NCI-H774 (cell line): ENCODE results near the gene ADAM12.
"Not testable (repeated sequence)": the region's sequence is repeated elsewhere in the genome, so short reads cannot be mapped to it uniquely, and the experiment has no call there.

Experiments
- DNase-seq: peaks from one replicate; lab custom pipeline; 2025; lab: John Stamatoyannopoulos, UW

The ADAM12 gene

DNA sequence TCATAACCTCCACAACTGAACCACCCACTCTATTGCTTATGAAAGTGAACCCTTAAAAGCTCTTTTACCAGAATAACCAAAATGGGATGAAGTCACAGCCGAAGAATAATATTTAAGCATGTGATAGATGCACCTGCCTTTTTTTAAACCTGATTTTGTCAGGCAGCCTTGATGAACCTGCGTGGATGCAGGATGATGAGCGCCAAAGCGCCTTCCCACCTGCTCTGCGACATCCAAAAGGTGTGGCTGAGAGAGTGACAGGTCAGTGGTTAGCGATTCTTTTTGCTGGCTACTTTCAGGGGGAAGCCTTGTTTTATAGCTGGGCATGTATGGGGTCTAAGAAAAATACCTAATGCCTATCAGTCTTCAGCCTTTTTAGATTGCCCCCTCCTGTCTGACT lies 334.1 kb downstream of the ADAM12 start:
- DNase-seq, result no peak

- DNase-seq, result no peak
These were observed 336.1 kb downstream of the ADAM12 start for GRCh38 chr10:126052171-126052570.

DNA sequence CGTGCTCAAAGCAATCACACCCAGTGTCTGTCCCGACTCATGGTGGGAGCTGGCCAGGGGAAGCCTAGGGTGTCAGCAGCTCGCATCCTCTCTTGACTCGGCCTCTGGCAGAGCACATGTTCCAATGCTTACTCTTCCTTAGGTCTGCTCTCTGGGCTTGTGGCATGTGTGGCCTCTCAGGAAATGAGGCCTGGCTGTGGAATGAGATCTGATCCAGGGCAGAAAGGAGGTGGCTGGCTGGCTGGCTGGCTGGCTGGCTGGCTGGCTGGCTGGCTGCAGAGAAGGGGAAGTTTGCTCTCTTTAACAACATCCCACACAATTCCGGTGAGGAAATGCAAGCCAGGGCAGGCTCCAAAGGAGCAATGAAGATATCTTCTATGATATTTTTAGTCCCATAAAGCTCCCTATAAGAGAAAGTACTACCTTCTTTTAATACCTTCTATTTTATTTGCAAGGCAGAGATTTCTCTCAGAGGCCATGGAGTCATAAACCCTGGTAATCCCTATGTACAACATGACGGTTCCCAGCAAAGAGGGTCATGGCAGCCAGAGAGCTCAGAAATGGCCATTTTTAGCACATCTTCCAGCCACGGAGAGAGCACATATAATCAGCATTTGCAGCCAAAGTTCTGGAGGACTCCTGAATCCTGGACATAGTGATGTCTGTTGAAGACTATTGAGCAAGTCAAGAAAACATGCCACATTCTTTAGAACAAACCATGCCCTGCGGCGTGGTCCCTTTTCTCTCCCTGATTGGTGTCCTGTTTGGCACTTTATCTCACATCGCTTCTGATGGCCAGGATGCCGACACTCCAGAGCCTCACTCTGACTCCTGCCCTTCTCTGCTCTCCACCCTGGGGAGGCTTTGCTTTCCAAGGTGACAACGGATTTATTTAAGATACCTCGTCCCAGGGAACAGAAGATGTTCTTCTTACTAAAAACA lies 338.2 kb downstream of the ADAM12 start:
- no peak for DNase-seq

DNA sequence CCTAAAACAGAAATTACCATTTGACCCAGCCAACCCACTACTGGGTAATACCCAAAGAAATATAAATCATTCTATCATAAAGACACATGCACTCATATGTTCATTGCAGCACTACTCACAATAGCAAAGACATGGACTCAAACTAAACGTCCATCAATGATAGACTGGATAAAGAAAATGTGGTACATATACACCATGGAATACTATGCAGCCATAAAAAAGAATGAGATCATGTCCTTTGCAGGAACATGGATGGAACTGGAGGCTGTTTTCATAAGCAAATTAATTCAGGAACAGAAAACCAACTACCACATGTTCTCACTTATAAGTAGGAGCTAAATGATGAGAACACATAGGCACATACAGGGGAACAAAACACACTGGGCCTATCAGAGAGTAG lies 340.5 kb downstream of the ADAM12 start:
- not testable (repeated sequence) for DNase-seq

DNA sequence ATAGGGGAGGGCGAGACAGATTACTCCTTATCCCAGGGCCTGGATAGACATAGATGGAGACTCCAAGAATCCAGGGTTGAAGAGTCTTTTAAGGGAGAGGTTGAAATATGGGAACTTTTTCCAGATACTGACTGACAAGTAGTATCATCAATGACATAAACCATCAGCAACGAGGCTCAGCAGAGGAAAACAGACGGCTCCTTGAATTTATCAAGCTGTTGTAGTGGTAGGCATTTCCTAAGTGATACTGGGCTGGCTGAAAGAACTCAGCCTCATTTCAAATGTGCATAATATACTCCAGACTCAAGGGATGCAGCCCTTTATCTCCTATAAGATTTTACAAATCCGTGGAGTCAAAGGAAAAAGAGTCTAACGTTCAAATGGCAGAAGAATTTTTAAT lies 341.4 kb downstream of the ADAM12 start:
- no peak for DNase-seq

DNA sequence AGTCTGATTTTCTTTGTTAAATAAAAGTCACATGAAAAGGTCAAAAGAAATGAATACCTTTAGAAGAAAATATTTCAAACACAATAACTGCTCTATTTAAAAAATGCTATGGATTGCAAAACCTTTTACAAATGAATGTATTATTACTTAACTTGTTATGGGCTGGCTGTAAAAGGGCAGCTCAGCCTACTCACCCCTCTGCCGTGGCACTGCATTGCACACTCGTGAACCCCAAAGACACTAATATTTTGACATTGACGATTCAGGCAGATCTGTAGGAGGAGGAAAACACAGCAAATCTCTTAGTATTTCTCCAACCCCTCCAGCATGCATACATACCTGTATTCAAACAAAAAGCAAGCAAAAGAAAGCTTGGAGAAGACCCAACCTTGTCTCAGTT lies 342.4 kb downstream of the ADAM12 start:
- no peak for DNase-seq

DNA sequence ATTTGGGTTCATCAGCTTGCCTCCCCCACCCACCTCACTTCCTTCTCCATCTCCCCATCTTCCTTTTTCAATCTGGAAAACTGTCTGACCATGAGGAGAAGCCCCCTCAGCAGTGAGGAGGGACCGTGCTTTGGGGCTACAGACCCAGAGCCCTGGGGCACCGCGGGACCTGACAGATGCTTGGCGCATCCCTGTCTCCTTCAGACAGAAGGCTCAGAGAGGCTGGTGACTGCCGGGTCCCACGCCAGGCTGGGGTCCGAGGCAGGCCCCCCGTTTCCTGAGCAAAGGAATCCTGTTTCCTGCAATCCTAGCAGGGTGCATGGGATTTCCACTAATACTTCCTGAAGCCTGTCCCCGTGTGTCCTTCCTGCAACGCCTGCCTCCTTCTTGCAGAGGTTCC lies 344.9 kb downstream of the ADAM12 start:
- no peak for DNase-seq

DNA sequence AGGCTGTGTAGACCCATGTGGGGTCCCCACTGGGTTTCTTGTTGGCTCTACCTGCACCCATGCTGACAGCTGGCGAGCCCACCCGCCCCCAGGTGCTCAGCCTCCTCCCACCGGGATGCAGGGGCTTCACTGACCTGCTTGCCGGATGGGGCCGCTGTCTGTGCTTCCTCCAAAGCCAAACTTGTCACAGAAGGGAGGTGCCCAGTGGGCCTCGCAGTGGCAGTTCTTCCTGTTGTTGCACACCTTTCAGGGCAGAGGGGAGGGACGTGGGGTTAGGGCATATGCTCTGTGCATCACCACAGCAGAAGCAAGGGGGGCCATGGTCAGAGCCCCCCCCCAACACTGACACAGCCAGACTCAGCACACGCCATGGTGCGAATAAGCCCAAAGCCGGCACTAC lies 345.4 kb downstream of the ADAM12 start:
- DNase-seq, result no peak

DNA sequence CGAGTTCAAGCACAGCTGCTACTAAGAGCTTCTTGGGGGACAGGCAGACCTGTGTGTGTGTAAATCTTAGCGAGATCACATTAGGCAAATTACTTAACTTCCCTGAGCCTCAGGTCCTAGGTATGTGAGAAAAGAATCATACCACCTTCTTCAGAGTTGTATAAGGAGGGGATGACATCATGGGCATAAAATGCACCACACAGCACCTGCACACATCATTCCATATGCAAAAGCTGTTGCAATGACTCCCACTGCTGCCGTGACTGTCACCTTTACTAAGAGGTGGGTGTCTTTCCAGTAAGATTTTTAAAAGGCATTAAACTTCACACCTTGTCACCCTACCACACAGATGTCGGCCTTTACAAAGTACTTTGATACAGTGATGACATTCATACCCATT lies 345.9 kb downstream of the ADAM12 start:
- no peak for DNase-seq

GRCh38 chr10:126041804-126042231 lies 346.5 kb downstream of the ADAM12 start:
- DNase-seq, result peak; percentile 71

DNA sequence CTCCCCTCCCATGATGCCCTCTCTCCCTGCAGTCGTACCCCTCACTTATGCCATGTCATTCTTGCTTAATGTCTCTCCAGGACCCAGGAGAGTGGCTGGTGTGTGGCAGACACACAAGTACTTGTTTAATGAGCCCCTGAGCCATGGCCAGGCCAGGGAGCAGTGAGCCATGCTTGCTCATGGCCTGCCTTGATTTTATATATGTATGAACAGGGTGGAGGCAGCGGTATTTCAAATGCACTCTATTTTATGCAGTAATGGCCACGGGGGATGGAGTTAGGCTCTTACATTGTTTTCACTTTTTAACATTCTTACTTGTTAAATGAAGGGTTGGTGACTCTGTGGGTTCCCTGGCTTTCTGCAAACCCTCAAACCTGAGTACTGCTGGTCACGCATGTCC lies 347.2 kb downstream of the ADAM12 start:
- no peak for DNase-seq

- DNase-seq, result no peak
These were observed 350.3 kb downstream of the ADAM12 start for GRCh38 chr10:126037946-126038345.

DNA sequence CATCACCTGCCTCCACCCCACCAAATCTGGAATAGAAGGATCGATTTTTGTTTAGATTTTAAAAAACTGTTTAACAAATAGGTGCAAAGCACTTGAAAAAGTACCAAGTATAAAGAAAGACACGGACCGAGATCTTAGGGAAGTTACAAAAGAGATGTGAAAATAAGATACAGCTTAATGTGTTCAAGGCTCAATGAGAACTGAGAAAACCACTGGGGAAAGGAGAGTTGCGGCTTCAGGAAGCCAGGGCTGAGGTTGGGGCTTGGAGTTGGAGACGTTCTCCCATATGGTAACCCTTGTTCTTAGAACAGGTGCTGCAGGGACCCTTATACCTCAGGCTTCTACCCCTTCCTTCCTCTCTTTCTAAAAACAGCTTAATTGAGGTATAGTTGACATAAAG lies 351.8 kb downstream of the ADAM12 start:
- DNase-seq, result no peak

- DNase-seq, result no peak
These were observed 353.7 kb downstream of the ADAM12 start for GRCh38 chr10:126034586-126034985.

- DNase-seq, result no peak
These were observed 358.3 kb downstream of the ADAM12 start for GRCh38 chr10:126029999-126030398.

GRCh38 chr10:126027692-126028091 lies 360.6 kb downstream of the ADAM12 start:
- no peak for DNase-seq

DNA sequence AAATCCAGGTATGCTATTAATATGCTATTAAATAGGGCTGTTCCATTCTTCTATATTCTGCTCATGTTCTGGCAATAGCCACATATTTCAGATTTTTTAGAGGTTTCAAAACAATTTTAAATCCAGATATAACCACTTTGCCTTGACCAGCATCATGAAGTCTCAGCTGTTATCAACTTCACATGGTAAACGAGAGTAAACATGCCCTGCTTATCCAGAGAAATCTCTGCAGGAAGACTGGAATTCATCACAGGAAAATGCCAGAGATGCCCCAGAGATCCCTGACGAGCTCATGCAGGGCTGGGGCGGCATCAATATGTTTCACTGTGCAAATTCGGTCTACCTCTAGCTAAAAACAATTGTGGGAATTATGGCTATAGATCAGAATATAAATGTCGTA lies 365.4 kb downstream of the ADAM12 start:
- DNase-seq, result no peak

DNA sequence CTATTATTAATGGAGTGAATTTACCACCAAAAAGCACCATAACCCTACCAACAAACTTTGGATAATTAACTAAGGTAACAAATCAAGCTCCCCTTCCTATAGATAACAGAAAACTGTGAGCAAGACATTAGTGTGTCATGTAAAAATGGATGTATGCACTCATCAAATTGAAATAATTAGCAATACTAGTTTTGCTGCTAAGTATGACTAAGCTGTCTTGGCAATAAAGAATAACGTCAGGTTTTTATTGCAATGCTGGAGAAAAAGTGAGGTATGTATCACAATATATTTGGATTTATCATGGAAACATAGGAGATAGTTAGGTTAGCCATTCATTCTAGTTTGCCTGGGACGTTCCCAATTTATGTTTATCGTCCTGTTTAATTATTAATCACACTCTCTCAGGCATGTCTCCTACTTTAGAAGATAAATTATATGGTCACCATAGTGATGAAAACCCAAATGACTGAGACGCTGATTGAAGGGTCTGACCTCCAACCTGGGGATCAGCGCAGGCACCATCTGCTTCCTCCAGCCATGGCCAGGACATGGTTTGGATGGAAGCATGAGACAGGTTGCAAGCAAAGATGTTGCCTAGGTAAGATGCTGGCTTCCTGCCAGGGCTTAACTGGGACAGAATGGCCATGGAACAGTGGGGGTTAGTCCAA lies 366.3 kb downstream of the ADAM12 start:
- DNase-seq, result no peak

DNA sequence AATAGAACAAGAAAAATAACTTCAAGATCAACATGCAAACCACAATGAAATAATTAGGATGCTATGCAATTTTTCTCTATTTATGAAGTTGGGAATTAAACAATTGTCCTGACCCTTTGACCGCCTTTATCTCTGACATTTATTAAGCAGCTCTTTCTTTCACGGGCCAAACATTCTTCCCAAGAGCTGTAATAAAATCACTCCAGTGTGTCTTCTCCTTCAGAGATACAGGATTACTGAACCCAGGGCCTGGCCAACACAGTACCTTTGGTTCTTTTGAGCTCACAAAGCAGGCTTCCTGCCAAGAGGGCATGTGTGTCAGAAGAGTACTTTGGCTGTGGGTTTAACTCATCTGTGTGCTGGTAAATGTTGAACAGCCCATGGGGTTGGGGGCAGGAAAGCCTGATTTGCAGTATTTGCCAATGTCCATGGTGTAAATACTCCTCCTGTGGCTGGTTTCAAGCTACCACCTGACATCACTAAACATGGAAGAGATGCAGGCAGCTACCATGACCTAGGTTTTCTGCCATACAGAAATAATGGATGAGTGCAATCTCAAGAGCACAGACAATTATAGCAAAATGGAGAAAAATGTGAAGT lies 370.2 kb downstream of the ADAM12 start:
- DNase-seq, result no peak

GRCh38 chr10:126016882-126017281 lies 371.4 kb downstream of the ADAM12 start:
- no peak for DNase-seq

- no peak for DNase-seq
These were observed 372.0 kb downstream of the ADAM12 start for GRCh38 chr10:126016156-126016805.

GRCh38 chr10:126015413-126015812 lies 372.9 kb downstream of the ADAM12 start:
- DNase-seq, result no peak
